ENCODE data around the gene SELENON. TPM values are rescaled to one million over a fixed set of nuclear protein-coding genes. Genes with fewer than 3 reads are reported as not detected.

The SELENON gene
- total RNA-seq, 1 donor from 2014 or later = 19.1 TPM

DNA sequence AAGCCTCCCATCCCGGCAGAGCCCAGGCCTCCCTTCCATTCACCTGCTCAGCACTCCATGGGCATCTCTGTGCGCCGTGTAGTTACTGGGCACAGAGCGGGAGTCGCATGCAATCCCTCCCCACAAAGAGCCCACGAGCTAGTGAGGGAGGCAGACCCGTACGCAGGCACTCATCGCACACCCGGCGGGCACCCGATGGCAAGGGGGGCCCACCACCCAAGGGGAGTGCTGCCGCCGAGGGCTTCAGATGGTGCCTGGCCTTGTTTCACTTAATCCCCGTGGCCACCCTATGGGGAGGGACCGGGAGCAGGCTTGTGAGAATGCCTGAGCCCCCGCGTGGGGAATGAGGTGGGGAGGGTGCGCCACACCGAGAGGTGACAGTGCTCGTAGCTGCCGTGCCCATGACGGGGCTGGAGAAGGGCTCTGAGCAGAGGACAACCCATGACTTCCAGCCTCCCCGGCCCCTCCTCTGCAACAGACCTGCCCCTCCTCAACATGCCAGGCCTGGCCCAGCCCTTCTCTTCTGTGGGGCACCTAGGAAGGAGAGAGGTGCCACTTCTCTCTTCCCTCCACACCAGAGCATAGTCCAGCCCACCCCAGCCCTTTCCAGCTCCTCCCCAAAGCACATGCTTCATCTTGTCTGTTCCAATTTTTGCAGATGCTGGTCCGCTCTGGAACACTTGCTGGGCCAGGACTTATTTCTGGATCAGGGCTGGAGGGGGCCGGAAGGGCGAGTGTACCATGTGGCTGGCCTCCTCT is 30.2 kb upstream of the SELENON start:
- DNase-seq (ENCODE audit: low read depth) = no peak

DNA sequence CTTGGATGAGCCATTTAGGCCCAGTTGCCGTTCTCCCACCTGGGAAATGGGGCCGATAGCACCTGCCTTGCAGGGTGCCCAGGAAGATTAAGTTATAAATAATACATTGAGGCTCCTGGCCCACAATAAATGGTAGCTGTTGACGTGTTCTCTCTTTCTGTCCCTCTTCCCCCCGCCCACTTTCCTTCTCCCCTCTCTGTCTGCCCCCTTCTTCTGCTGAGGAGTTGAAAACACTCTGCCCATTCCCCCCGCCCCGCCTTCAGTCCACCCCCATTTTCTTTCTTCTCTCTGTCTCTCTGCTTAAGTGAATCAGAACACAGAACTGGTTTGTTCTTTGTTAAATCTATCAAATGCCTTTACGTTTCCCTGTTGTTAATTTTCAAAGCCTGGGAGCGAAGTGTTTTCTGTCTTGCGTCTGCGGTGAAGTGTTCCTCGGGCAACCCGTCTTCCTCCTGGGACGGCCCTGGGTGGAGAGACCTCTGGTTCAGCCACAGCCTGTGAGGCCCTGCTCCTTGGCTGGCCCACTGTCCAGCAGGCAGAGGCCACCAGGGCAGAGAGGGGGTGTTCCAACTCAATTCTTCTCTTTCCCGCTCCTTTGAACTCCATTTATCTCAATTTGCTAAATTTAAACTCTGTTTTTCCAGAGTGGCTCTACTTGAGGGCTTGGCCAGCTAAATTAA is 29.3 kb upstream of the SELENON start:
- DNase-seq (ENCODE audit: low read depth) = no peak

DNA sequence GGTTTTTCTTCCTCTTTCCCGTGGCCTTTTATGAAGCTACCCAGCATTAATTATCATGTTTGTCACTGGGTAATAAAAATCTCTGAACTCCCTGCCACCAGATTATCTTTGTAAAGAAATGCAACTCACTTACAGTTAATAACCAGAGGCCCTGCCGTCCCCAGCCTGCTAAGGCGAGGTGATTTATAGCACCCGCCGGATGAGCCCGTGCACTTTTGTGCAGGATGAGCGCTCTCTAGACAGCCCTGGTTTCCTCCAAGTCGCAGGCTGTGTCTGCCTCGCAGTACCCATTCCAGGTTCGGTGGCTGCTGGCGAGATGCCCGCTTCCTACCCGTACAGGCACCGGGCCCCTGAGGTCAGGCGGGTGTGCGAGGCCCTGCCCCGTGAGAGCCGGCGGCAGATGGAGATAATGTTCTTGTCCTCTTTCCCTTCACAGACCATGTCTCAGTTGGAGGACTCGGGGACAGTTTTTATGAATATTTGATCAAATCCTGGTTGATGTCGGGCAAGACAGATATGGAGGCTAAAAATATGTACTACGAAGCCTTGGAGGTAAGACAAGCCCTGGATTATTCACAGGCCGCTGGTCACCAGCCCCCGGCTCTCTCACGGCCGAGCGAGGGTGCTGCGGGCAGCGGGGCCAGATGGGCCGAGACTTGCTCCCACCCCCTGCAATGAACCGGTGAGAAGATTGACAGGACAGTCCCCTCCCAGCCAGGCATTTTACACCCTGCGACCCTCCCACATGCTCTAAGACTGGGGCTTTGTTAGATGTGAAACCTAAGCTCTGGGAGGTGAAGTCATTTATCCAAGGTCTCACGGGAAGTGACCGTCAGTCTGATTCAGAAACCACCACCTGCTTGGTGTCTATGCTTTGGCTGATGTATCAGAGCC is 28.5 kb upstream of the SELENON start:
- DNase-seq (ENCODE audit: low read depth) = no peak

DNA sequence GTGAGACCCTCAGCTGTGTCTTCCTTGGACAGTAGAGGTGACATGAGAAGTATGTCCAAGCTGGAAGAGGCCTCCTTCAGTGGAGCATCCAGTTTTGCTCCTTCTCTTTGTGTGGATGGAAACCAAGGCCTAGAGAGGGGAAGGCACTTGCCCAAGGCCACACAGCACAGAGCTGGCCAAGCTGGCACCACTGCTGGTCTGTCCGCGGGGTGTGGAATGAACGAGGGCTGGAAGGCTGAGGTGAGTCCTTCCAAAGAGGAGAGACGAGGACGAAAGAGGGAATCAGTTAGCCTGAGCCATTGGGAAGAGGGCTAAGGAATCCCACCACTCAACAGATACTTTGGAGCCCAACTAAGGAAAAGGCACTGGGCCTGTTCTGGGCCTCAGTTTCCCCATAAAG is 27.8 kb upstream of the SELENON start:
- no peak for DNase-seq (ENCODE audit: low read depth)

DNA sequence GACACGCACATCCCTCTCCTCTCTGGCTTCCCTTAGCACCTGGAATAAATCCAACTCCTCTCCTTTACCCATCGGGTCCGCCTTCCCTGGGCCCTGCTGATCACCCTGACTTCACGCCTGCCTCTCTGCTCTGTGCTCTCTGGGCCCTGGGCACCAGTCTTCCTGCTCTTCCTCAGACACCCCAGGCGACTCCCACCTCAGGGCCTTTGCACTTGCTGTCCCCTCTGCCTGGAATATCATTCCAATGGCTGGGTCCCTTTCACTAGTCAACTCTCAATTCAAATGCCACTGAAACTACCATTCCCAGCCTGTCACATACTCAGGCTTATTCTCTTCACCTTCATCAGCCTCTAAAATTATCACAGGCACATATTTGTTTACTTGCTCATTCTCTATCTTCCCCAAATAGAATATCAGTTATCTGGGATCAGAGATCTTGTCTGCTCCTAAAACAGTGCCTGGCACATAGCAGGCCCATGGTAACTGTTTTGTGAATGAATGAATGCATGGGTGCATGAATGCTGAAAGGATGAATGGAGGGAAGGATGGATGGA is 27.2 kb upstream of the SELENON start:
- peak; percentile 50 for DNase-seq (ENCODE audit: low read depth)

DNA sequence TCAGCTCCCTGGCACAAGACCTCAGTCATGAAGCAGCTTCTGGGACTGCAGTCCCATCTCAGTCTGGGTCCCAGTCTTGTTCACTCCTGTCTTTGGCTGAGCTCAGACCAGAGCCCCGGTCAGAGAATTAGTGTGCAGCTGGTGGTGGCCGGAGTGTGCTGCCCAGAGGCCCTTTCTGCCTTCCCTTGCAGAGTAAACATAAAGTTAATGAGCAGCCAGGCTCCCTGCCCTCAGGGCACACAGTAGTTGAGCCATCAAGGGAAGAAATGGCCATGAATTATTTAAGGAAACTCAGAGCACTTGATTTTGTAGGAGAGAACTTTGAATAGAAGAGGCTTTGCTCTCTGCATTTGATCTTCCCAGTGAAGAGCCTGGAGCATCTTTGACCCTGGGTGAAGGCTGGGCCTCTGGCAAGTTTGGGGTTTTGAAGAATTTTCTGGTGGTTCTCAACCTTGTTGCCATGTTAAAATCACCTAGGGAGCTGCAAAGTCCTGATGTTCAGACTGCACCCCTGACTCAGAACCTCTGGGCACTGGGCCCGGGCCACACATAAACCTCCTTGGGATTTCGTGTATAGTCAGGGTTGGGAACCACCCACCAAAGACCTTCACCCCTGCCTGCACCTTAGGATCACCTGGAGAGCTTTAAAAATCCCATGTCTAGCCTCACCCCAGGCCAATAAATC is 26.4 kb upstream of the SELENON start:
- DNase-seq (ENCODE audit: low read depth) = no peak

DNA sequence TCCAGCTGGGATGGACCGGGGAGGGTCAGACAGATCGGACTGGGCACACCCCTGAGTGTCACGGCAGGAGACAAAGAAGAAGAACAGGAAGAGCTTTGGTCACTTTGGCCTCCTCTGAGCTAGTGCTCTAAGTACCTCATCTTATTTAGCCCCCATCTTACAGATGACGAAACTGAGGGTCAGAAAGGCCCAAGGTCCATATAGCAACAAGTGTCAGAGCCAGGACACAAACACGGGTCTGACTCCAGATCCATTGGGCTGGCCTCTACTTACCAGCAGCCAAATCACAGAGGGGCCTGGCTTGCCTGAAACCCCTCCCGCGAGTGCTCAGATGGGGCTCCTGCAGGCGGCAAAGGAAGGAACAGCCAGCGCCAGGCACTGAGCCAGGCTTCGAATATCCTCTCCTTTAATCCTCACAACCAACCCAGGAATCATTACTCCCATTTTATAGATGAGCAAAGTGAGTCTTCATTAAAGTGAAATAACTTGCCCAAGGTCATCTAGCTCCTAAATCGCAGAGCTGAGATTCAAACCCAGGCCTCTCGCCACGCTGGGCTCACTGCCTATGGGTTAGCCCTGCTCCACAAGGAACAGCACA is 25.7 kb upstream of the SELENON start:
- no peak for DNase-seq (ENCODE audit: low read depth)

DNA sequence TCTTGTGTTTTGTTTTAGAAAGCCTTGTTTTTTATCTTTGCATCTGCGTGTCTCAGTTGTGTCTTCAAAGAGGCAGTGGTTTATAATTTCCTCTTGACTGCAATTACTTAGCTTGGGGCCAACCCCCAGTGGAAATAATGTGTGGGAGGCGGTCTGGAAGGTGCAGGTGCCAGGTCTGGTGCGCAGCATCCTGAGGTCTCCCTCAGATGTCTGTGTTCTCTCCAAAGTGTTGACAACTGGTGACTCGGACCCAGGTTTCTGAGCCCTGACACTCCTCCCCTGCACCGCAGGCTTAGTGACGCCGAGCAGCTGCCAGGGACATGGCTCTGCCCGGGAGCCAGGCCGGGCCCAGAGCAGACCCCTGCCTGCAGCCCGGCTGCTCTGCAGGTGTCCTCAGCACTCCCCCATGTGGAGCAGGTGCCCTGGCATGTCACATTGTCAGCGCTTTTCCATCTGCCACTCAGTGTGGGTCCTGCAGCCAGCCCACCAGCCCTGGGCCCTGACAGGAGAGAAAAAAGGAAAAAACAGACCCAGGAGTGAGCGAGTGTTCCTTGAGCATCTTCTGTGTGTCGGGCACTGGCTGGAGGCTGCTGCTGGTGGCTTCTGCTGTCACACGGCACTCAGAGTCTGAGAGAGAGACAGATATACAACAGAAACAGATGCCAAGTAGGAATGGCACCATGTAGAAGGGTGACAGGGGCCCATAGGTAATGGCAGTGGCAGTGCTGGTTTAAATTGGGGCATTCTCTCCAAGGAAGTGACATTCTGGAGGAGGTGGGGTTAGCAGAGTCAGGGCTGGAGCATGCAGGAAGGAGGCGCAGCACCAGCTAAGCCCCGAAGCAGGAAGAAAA is 24.8 kb upstream of the SELENON start:
- no peak for DNase-seq (ENCODE audit: low read depth)

DNA sequence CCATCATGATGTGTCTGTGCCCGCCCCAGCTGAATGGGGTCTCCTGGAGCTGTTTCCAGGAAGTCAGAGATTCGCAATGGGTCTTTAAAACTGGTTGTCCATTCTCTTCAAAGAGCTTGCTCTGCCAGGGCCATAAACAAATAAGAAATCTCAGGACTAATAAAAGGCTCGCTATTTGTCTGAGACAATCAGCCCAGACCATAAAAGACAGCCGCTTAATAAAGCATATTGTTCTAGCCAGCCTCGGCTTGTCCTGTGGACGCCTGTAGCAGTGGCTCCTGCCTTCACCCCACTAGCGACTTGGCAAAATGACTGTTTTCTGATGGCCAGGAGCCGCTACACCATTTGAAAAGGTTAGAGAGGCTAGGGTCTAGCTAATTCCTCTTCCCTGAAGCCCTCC is 20.6 kb upstream of the SELENON start:
- no peak for DNase-seq (ENCODE audit: low read depth)

DNA sequence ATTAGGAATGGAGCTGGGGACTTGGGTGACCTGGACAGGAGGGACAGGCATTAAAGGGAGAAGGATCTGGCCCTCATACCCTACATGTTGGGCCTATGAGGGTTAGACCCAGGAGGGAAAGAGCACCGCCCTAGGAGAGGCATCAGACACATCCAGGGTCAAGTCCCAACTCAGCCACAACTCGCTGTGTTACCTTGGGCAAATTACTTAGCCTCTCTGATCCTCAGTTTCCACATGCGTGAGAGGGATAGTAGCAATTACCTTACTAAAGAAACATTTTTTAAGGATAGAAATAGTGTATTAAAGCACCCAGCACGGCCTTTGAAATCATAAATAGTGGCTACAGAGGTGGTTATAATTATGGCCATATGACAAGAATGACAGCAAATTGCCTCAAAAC is 20.1 kb upstream of the SELENON start:
- DNase-seq (ENCODE audit: low read depth) = no peak

DNA sequence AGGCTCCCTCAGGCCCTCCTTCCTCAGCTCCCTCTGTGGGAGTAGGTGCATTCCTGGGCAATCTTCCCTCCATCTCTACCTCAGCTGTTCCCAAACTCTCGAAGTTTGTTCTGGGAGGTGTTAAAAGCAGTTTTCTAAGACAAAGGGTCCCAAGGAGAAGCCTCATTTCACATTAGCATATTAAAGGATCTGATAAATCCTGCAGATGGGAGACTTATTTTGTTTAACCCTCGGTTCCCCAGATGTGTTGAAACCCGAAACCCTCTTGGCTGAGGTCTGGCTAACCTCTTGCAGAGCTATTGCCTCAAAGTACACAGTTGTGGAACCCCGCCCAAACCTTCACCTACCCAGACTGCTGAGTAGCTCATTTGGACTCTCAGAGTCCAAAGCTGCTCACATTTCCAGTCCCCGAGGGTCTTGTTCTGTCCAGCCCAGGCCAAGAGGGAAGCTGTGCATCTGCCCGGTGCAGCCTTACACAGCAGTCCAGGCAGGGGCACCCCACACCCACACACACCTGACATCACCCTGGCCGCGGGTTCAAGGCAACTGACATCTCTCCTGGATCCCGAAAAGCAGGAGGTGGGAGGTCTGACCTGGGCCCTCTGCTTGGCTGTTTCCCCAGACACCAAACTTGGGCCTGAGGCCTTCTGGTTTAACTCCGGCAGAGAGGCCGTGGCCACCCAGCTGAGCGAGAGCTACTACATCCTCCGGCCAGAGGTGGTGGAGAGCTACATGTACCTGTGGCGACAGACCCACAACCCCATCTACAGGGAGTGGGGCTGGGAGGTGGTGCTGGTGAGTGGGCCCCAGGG is 19.5 kb upstream of the SELENON start:
- no peak for DNase-seq (ENCODE audit: low read depth)

DNA sequence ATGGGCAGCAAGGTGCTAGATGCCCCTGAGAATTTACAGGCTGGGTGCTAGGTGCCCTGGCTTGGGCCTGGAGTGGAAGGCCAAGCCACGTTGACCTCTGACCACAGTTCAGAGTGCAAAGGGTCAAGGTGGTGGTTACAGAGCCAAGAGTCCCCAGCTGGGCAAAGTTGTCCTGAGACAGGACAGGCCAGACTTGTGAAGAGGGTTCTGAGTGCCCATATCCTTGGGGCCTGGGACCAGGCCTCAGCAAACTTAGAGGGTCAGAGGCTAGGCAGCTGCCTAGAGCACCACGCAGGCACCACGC is 18.9 kb upstream of the SELENON start:
- no peak for DNase-seq (ENCODE audit: low read depth)

DNA sequence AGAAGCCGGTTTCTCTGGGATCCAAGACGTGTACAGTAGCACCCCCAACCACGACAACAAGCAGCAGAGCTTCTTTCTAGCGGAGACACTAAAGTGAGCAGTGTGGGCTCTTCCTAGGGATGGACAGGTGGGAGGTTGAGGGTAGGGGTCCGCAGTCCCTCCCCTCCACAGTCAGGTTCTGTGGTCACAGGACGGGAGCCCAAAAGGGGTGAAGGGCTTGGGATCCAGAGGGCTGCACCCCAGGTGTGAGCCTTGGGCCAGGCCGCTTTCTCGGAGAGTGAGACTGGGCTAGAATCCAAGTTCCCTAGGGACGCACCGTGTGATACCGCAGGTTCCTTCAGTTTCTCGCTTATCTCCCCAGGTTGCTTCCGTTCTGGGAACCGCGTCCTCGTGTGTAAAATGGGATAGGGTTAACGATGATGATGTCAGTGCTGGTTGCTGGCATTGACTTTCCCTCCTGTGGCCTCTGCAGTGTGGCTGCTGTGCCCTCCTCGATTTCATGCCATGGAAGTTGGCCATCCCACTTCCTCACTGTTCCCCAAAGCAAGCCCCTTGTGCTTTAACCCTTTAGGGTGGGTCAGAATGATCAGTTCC is 17.3 kb upstream of the SELENON start:
- DNase-seq (ENCODE audit: low read depth) = no peak

DNA sequence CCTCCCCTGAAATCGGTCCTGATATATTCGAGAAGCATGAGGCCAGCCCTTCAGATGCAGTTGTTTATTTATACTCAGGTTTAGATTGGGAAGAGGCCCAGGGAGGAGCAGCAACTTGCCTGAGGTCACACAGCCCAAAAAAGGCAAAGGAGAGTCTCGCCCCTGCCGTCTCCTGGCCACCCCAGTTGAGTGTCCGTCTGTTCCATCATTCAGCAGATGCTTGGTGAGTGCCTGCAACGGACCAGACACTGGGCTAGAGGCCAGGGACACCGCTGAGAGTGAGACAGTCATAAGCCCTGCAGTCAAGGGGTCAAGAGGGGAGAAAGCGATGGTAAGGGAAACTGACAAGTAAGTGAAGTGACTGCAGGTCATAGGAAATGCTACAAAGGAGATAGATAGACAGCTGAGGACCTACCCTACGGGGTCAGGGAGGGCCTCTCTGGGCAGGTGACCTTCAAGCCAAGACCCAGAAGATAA is 15.4 kb upstream of the SELENON start:
- peak; percentile 68 for DNase-seq (ENCODE audit: low read depth)

DNA sequence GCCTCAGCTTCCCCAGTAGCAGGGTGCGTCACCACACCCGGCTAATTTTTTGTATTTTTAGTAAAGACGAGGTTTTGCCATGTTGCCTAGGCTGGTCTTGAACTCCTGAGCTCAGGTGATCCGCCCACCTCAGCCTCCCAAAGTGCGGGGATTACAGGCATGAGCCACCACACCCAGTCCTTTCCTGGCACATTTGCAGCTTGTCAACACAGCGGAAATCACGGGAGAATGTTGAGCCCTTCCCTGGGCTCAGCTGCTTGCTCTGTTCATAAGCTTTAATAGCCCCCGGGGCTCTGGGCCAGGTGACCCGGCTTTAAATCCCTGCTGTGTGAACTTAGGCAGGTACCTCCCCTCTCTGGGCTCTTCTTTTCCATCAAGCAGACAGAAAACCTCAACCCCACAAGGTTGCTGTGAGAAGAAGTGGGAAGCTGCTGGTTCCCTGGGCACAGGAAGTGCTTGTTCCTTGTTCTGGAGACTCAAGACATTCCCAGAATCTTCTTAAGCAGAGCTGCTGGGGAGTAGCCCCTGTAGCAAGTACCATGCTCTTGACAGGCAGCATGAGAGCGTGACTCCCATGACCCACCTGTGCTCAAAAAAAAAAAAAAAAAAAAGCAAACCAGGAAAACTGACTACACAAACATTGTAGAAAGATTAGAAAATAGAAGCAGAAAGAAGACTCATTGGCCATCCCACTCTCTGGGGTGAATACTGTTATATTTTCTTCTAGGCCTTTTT is 14.5 kb upstream of the SELENON start:
- DNase-seq (ENCODE audit: low read depth) = no peak

DNA sequence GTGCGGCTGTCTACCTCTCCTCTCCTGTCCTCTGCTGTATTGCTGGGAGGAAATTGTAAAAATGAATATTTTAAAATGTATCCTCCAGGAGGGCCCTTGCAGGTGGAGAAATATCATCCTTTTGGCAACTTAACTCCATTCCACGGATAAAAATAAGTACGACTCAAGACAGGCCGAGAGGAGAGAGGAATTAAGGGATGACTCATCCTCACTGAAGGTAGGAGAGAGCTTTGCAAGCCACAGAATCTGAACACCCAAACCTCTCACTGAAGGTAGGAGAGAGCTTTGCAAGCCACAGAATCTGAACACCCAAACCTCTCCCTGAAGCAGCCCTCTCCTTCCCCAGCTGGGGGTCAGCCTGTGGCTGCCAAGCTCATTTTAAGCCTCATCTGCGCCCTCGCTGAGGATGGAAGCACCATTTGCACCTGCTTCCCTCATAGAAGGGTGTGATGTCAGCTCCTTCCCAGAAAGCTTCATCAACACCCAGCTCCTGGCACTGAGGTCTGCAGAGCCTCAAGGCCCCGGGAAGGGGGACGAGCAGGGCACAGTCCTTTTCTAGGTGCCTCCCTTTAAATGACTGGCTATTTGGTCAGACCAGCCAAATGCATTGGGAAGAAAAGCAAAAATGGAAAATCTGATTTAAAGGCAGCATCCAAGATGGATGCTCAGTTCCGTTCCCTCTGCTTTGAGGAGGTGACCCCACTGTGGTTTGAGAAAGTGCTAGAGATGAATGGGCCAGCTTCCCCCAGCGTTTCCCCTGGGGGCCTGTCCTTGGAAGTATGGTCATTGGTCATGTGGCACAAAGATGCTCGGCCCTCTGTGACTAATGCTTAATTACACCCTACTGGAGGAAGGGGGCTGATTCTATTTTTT is 12.9 kb upstream of the SELENON start:
- peak; percentile 50 for DNase-seq (ENCODE audit: low read depth)

DNA sequence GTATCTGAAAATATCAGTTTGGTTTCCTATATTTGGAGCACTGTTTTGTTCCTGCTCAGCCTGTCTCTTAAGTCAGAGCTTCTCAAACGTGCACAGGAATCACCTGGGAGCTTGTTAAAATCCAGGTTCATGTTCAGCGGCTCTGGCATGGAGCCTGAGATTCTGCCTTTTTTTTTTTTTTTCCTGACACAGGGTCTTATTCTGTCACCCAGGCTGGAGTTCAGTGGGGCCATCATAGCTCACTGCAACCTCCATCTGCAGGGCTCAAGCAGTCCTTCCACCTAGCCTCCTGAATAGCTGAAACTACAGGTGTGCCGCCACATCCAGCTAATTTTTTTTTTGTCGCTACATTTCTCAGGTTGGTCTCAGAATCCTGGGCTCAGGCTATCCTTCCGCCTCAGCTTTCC is 12.2 kb upstream of the SELENON start:
- DNase-seq (ENCODE audit: low read depth) = no peak
